ENCODE measurements around the gene INSIG1. TPM values are rescaled to one million over a fixed set of nuclear protein-coding genes. Genes with fewer than 3 reads are reported as not detected.

Gene INSIG1
- total RNA-seq, 4 donors from 2014 or later = 36.3 to 147 (median 100) TPM

GRCh38 chr7:155283565-155284194 lies 14.0 kb upstream of the INSIG1 start:
- no peaks in the 10 kb centered on the region for H3K27me3 ChIP-seq
- H3K9me3 ChIP-seq = no peaks in the 10 kb centered on the region
- no peaks in the 10 kb centered on the region for H3K36me3 ChIP-seq
- no peaks in the 10 kb centered on the region for H3K4me1 ChIP-seq
- TF ChIP-seq POLR2A (IDR thresholded peaks at IDR 0.05) (no peak), CTCF (IDR thresholded peaks at IDR 0.05) (no peak)
- DNase-seq = no peak
- H3K4me3 ChIP-seq = no peak overlapping the region
- no peak overlapping the region for H3K27ac ChIP-seq

GRCh38 chr7:155284496-155285274 lies 13.0 kb upstream of the INSIG1 start:
- H3K9me3 ChIP-seq = no peaks in the 10 kb centered on the region
- no peaks in the 10 kb centered on the region for H3K4me1 ChIP-seq
- no peak overlapping the region for H3K4me3 ChIP-seq
- H3K36me3 ChIP-seq = no peaks in the 10 kb centered on the region
- TF ChIP-seq CTCF (IDR thresholded peaks at IDR 0.05) (no peak), POLR2A (IDR thresholded peaks at IDR 0.05) (no peak)
- peak in 2 of 3 donors; percentile 15 to 32 for DNase-seq
- no peak overlapping the region for H3K27ac ChIP-seq
- no peaks in the 10 kb centered on the region for H3K27me3 ChIP-seq

GRCh38 chr7:155285423-155285822 lies 12.3 kb upstream of the INSIG1 start:
- Histone ChIP-seq H3K36me3 (no peaks in the 10 kb centered on the region), H3K27ac (no peak overlapping the region), H3K4me3 (no peak overlapping the region), H3K4me1 (no peaks in the 10 kb centered on the region), H3K27me3 (no peaks in the 10 kb centered on the region), H3K9me3 (no peaks in the 10 kb centered on the region)
- TF ChIP-seq POLR2A (IDR thresholded peaks at IDR 0.05) (no peak), CTCF (IDR thresholded peaks at IDR 0.05) (no peak)
- DNase-seq = peak in 2 of 3 donors; percentile 7 to 17

- peak; percentile 23 to 46 (median 38) for DNase-seq
- TF ChIP-seq CTCF (IDR thresholded peaks at IDR 0.05) (no peak), POLR2A (IDR thresholded peaks at IDR 0.05) (no peak)
- H3K4me1 ChIP-seq = peaks cover 0 to under 1% (median 0%) of the 10 kb centered on the region in 4 donors
These were observed 11.8 kb upstream of the INSIG1 start for GRCh38 chr7:155285833-155286232.

GRCh38 chr7:155286686-155287085 lies 11.0 kb upstream of the INSIG1 start:
- TF ChIP-seq CTCF (IDR thresholded peaks at IDR 0.05) (no peak), POLR2A (IDR thresholded peaks at IDR 0.05) (no peak)
- H3K4me1 ChIP-seq = peaks cover 0 to 6% (median 0%) of the 10 kb centered on the region in 4 donors
- DNase-seq = peak in 1 of 3 donors; percentile 18
- no peak overlapping the region for H3K27ac ChIP-seq
- no peaks in the 10 kb centered on the region for H3K9me3 ChIP-seq
- H3K27me3 ChIP-seq = no peaks in the 10 kb centered on the region
- no peak overlapping the region for H3K4me3 ChIP-seq
- H3K36me3 ChIP-seq = no peaks in the 10 kb centered on the region

More at GRCh38 chr7:155285833-155286232, 11.8 kb upstream of the INSIG1 start:
- Histone ChIP-seq H3K9me3 (no peaks in the 10 kb centered on the region), H3K4me3 (no peak overlapping the region), H3K36me3 (no peaks in the 10 kb centered on the region), H3K27ac (no peak overlapping the region), H3K27me3 (no peaks in the 10 kb centered on the region)

Data from Peyer's patch (tissue), 4 donors.